HG02938 (cell line): Measurements from ENCODE around the gene COMMD7.
"Not testable (repeated sequence)": the region's sequence is repeated elsewhere in the genome, so short reads cannot be mapped to it uniquely, and the experiment has no call there.

Experiments
- ATAC-seq: cut with Tn5 transposase; IDR thresholded peaks from one replicate; pipeline ENCODE4 v1.9.1; 2021; ENCODE audit warnings: mild to moderate bottlenecking, moderate library complexity; ENCODE audit not compliant: unreplicated experiment

COMMD7 gene

DNA sequence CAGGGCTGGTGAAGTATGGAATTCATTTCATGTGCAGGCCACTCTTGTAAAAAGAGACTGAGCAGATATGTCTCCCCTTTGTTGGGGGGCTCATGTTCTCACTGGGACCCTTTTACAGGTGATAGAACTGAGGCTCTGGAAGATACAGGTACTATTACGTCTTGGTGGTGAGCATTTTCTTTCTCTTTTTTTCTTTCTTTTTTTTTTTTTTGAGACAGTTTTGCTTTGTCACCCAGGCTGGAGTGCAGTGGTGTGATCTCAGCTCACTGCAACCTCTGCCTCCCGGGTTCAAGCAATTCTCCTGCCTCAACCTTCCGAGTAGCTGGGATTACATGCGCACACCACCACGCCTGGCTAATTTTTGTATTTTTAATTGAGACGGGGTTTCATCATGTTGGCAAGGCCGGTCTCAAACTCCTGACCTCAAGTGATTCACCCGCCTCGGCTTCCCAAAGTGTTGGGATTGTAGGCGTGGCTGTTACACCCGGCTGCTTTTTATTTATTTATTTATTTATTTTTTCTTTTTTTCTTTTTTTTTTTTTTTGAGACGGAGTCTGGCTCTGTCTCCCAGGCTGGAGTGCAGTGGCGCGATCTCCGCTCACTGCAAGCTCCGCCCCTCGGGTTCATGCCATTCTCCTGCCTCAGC, 22.1 kb upstream of the COMMD7 start:
- not testable (repeated sequence) for ATAC-seq

DNA sequence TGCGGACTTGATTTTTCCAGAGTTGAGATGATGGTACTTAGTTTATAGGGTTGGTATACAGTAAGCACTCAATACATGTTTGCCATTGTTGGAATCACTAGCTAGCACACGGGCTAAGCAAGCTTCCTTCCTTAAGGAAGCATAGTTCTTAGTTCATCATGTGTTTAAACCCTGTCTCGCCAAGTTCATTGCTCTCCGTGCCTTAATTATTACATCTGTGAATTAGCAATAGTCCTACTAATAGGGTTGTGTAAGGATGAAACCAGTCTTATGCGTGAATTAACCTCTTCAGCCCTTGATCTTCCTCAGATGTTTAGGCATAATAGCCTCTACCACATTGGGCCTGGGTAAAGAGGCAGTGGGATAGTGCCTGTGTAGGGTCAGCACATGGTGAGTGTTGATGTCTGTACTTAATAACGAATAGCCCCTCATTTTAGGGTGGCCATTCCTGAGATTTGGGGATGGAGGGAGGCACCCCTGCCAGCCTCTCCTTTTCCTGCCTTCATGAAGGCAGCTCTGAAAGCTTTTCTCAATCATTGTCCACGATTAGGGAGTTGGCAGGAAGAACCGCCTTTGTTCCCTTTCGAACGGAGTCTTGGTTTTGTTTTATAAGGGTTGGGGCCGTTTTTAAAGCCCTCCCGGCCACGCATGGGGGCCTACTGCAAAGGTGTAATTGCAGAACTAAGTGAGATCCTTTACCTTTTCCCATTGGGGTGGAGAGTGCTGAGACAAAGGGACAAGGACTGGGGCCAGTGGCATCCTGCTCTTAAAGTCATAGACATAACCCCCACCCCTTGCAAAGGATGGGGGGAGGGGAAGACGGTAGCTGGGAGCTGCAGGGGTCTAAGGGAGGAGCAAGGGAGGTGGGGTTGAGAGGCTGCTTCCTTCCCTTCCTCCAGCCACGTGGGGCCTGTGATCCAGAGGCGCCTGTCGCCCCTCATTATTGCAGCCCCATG, 21.0 kb upstream of the COMMD7 start:
- no peak for ATAC-seq

DNA sequence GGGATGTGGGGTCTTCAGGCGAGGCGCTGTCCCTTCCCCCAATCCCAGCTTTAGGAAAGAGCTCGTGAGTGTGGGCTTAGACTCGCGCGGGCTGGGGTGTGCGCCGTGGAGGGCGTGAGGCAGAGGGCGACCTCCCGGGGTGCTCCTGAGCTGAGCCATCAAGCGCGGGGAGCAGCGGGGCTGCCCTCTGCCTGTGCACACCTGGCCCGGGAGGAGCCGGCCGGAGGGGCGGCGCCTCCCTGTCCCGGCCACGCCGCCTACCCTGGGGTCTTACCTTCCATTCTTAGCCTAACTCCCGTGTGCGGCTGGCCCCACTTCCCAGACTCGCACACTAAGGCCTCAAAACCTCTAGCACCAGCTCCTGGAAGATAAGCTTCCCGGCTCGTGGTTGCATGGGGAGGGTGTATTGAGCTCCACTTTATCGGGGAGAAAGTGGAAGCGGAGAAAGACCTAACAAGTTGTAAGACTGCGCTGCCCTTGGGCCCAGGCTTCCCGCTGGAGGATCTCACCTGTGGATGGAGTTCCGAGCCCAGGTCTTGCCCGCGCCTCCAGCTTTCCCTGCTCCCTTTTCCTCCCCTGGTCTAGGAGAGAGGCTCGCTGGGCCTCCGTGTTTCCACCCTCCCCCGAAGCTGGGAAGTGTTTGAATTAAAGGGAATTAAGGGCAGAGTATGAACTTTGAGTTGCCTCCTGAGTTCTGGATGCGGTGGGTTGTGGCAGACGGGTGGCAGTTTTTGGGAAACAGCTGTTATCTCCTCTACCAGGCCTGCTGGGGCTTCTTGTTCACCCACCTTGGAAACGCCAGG, 20.1 kb upstream of the COMMD7 start:
- no peak for ATAC-seq

DNA sequence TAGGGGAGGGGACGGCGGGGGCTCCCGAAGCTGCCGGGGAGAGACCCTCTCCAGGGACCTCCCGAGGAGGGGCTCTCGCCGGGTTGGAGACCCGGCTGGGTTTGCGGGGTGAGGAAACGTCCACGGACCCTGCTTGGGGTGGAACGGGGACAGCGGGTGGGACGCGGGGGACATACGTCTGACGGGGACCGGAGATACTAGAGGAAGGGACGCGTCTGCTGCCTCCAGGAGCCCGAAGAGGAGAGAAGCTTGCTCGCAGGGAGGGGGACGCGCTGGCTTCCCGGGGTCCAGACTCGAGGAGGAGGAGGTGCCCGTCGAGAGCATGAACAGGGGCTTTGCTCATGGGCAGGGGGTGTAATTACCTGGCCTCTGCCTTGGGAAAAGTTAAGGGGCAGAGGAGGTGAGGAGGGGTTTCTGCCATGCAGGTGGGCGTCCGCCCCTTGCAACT, 19.5 kb upstream of the COMMD7 start:
- no peak for ATAC-seq

DNA sequence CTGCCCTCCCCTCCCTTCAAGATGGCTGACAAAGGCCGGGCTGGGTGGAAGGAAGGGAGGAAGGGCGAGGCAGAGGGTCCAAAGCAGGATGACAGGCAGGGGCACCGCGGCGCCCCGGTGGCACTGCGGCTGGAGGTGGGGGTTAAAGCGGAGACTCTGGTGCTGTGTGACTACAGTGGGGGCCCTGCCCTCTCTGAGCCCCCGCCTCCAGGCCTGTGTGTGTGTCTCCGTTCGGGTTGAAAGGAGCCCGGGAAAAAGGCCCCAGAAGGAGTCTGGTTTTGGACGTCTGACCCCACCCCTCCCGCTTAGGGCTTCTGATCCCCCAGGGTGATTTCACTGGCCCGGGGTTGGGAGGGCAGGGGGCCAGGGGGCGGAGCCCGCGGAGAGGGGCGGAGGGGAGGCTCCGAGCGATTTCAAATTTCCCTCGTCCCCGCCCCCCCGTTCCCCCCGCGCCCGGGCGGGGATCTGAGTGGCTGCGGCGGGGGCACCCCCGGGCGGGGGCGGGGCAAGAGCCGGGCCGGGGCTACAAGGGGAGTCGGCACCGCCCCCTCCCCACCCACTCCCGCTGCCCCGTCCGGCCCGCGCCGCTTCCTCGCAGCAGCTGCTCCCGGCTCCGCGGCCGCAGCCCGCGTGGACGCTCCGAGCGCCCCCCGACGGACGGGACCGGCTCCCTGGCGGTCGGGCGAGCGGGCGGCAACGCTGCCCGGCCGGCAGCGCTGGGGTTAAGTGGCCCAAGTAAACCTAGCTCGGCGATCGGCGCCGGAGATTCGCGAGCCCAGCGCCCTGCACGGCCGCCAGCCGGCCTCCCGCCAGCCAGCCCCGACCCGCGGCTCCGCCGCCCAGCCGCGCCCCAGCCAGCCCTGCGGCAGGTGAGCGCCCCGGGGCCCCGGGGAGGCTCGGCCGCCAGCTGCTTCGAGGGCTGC, 18.8 kb upstream of the COMMD7 start, which contains the start of gene DNMT3B:
Gene DNMT3B, plus strand, starts transcription at position 555 of the 923 bp plus-strand sequence. CDS start 17,939 bp downstream, outside the sequence.
- ATAC-seq: no peak

DNA sequence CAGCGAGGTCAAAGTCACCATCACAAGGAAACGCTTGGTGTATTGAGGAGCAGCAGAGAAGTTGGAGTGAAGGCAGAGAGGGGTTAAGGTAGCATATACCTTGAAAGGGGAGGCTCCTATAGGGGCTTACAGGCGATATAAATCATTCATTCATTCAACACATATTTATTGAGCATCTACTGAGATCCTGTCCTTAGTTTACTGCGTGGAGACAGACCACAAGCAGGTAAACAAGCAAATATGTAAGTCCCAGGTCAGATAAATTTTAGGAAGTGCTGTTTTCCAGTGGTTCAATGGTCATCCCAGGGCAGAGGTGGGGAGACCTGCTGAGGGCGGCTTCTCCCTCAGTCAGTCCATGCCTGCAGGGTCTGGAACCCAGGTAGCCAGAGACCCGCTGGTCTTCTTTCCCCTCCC, 18.2 kb upstream of the COMMD7 start:
- no peak for ATAC-seq

DNA sequence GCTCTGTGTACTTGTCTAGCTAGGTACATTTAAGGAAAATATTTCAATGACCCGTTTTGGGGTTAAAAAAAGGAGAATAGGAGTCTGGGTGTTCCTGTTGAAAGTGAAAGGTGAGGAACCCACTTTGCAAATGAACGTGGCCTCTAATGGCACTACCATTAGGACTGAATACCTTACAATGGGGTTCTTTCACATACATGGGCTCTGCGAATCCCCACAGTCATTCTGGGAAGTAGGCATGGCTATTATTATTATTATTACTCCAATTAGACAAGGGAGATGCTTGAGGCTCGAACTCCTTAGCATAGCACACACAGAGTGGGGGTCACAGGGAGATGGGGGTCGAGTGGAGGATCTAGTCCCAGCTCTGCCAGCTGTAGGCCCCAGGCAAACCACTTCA, 12.9 kb upstream of the COMMD7 start:
- no peak for ATAC-seq

DNA sequence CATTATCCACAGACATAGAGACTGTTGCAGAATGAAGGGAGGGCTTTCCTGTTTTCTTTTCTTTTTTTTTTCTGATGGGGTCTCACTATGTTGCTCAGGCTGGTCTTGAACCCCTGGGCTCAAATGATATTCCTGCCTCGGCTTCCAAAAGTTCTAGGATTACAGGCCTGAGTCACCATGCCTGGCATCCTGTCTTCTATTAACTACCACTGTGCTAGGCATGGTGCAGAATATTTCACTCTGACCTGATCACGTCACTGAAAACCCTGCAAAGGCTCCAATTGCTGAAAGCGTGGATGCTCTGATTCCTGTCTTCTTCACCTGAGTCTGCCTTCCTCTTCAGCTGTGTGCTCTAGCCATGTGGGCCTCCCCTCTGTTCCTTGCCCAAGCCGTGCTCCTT, 10.5 kb upstream of the COMMD7 start:
- ATAC-seq: no peak

DNA sequence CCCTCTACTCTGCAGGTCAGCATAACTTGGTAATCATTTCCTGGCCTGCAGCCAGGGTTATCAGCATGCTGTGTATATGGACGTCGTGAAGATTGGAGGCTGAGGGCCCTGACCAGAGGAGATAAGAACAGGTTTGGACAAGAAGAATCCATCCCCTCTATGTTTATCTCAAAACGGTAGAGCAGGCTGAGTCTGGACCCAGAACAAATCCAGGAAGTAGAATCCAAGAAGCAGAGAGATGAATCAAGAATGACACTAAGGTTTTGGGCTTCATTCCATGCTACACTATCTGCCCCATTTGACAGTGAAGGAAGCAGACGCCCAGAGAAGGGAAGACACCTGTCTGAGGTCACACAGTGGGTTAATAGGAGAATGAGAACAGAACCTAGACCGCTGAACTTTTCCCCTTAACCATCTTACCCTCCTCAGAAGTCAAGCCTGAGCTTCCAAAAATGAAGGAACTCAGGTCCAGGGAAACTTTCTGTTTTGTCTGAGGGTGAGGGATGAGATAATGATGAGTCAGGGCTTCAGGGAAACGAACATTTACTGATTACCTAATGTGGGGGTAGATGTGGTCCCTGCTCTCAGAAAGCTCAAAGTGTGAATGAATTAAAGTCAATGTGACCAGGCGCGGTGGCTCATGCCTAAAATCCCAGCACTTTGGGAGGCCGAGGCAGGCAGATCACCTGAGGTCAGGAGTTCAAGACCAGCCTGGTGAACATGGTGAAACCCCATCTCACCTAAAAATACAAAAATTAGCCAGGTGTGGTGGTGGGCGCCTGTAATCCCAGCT, 9.4 kb upstream of the COMMD7 start:
- ATAC-seq: no peak

DNA sequence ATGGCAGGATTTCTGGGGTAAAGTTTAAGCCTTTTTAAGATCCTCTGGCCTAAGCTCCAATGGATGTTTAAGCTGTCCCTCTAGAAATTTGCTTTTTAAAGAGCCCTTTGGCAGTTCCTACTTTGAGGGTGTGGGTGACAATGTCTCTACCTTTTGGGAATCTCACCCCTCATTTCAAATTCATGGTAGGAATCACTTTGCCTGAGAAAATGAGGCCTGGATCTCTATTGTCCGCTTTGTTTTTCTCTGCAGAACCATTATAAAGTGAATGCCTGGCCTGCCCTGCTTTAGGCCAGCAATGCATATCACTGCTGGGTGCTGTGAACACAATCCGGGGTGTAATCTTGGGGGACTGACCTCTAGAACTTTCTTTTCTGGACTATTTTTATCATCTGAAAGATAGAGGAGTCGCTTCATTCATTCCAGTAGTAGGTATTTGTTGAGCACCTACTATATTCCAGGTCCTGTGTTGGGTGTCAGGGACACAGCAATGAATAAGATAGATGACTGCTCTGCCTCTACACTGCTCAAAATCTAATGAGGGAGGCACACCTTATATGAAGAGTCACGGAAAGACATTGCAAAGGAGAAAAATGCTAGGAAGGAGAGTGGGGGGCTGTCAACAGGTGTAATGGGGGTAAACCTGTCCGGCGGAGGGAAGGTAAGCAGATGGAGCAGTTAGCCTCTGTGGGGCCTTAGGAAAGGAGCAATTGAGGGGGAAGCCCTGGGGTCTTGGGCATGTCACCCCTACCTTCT, 8.6 kb upstream of the COMMD7 start:
- ATAC-seq: no peak

DNA sequence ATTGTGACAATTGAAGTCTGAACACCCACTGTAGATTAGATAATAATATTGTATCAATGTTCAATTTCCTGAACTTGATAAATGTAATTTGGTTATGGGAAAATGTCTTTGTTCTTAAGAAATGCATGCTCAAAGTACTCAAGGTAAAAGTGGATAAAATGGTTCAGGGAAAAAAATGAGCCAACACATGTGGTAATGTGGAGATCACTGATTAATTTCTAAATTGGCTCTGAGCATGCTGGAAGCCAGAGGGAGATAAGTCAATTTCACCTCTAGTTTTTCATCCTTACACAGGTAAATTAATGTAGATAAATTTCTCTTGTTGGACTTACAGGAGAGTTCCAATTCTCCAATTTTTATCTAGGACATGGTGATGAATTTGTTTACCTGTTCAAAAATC, 8.0 kb upstream of the COMMD7 start:
- ATAC-seq: no peak

DNA sequence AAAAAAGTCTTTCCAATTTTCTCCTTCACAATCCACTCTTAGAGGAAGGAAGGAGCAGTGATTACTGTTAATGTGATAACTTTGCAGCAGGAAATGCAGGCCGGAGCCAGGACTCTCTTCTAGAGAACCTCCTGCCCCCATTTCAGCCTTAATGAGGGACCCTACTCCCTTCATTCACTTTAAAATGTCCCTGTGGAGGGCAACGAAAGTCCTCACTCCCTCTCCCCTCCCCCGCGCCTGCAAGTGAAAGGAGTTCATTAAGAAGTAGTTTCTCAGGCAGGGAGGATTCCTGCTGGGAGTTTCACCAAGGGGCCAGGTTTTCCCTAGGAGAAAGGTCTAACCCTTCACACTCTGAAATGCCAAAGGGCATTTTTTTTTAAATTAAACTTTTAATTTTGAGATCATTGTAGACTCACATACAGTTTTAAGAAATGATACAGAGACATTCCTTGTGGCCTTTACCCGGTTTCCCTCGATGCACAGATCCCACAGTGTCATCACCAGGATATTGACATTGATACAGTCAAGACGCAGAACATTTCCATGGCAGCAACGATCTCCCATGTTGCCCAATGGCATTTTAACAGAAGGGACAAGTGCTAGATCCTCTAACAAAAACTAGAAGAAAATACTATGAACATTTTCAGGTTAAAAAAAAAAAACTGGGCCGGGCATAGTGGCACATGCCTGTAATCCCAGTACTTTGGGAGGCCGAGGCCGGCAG, 6.8 kb upstream of the COMMD7 start:
- no peak for ATAC-seq

DNA sequence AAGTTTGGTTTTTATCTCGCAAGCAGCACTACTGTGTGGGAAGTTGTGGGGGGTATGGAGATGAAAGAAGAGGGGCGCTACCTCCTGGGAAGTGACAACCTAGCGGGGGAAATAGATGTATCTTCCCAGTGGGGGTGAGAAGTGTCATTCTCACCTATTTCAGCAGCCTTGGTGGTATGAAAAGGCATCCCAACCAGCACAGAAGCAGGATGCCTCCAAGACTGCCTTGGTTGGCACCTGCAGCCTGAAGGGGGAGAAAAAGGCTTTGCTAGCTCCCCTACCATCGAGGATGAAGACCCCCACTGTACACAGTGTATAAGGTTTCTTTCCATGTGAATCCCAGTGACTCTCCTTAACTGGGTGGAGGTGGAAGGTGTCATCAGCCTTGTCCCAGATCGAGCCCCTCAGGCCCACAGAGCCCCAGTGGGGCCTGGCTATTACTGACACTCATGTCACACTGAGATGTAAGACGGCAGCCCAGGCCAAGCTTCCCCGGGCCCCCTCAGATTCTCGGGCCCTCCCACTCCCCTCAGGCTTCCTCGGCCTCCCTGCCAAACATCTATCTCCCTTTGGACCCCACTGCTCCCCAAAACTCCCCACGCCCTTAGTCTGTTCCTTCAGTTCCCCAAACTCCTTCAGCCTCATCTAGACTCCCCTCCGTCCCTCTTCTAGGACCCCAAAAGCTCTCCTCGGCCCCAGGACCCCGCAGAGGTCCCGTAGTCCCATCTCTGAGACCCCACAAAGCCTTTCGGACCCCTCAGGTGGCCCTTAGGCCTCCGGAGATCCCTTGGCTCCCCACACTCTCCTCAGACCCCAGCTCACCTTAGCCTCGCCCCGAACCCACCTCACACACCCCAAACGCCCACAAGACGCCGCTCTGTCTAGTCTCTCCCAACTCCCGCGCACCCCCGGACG, 688 bp downstream of the COMMD7 start:
- ATAC-seq: no peak

DNA sequence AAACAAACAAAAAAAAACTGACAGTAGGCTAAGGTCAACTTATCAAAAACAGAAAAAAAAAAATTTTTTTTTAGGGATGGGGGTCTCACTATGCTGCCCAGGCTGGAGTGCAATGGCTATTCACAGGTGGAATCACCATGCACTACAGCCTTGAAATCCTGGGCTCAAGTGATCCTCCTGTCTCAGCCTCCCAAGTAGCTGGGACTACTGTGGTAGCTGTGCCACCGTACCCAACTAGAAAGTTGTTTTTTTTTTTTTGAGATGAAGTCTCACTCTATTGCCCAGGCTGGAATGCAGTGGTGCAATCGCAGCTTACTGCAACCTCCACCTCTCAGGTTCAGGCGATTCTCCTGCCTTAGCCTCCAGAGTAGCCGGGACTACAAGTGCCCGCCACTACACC, 2.1 kb downstream of the COMMD7 start:
- no peak for ATAC-seq

DNA sequence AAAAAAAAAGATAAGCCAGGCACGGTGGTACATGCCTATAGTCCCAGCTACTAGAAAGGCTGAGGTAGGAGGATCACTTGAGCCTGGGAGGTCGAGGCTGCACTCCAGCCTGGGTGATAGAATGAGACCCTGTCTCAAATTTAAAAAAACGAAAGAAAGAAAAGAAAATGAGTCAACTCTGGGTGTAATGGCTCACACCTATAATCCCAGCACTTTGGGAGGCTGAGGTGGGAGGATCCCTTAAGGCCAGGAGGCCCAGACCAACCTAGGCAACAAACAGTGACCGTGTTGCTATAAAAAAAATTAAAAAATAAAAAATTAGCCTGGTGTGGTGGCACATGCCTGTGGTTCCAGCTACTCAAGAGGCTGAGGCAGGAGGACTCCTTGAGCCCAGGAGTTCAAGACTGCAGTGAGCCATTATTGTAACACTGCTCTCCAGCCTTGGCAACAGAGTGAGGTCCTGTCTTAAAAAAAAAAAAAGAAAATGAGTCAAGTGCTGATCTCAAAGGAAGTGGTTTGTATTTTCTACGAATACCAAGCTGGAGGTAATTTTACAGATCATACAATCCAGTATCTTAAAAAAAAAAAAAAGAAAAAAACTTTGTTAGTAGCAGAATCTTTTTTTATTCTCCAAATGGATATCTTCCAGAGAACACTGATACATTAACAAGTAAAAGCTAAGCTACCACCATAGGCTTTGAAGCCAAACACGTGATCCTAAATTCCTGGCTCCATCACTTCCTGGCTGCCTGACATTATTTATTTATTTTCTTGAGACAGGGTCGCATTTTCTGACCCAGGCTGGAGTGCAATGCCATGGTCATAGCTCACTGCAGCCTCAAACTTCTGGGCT, 5.7 kb downstream of the COMMD7 start:
- ATAC-seq: no peak

DNA sequence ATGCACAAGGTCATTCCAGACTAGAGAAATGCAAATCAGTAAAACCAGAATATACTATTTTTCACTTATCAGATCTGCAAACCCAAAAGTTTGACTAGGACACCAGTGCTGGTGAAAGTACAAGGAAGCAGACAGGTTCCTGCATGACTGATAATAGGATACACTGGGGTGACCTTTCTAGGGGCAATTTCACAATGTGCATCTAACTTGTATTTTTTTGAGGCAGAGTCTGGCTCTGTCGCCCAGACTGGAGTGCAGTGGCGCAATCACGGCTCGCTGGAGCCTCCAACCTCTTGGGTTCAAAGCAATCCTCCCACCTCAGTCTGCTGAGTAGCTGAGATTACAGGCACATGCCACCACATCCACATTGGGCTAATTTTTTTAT, 11.4 kb downstream of the COMMD7 start:
- ATAC-seq: no peak
